Mucosa of rectum (tissue), 2 donors: Measurements from ENCODE around the gene RGS6.

ENCODE experiments used
- H3K27ac ChIP-seq, 2 donors: one replicate each; pipeline ENCODE4 v1.7.0; 2013; ENCODE audit warnings: inconsistent platforms in 2 of 2, low read depth in 2 of 2, low read length in 2 of 2
- H3K27me3 ChIP-seq, 2 donors: one replicate each; pipeline ENCODE4 v1.7.0; 2013; ENCODE audit warnings: low read length in 2 of 2; ENCODE audit not compliant: control insufficient read depth in 2 of 2, insufficient read depth in 2 of 2
- H3K36me3 ChIP-seq, 2 donors: one replicate each; pipeline ENCODE4 v1.7.0; 2013; ENCODE audit warnings: low read length in 2 of 2; ENCODE audit not compliant: control insufficient read depth in 2 of 2, insufficient read depth in 2 of 2
- H3K4me1 ChIP-seq, 2 donors: one replicate each; pipeline ENCODE4 v1.7.0; 2013; ENCODE audit warnings: low read length in 2 of 2, mild to moderate bottlenecking in 1 of 2; ENCODE audit not compliant: control insufficient read depth in 2 of 2, insufficient read depth in 2 of 2
- H3K4me3 ChIP-seq, 2 donors: one replicate each; pipeline ENCODE4 v1.7.0; 2013; ENCODE audit warnings: low read length in 2 of 2
- H3K9ac ChIP-seq, 2 donors: one replicate each; pipeline ENCODE4 v1.7.0; 2013; ENCODE audit warnings: low read length in 2 of 2, low read depth in 1 of 2, mild to moderate bottlenecking in 1 of 2
- H3K9me3 ChIP-seq, 2 donors: one replicate each; pipeline ENCODE4 v1.7.0; 2013; ENCODE audit warnings: low read length in 2 of 2; ENCODE audit not compliant: control insufficient read depth in 2 of 2
- donor health status: healthy.
- donor health status: Normal muscosa, but diverticular disease.

RGS6 gene

GRCh38 chr14:72369106-72369505 is 436.9 kb downstream of the RGS6 start:
- Histone ChIP-seq H3K27me3 (no peaks in the 10 kb centered on the region), H3K36me3 (no peaks in the 10 kb centered on the region), H3K9me3 (peaks cover 0 to 3% of the 10 kb centered on the region in 2 donors), H3K4me1 (no peaks in the 10 kb centered on the region), H3K9ac (no peak overlapping the region), H3K27ac (no peak overlapping the region), H3K4me3 (no peak overlapping the region)

DNA sequence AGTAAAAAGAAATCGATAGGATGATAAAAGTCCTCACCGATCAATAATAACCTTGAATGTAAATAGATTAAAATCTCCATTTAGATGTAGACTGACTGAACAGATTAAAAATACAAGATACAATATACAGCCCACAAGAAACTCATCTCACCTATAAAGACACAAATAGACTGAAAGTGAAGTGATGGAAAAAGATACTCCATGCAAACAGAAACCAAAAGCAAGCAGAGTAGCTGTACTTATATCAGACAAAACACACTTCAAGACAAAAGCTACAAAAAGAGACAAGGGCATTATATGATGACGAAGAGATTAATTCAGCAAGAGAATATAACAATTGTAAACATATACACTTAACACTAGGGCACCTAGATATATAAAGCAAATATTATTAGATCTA is 444.8 kb downstream of the RGS6 start:
- Histone ChIP-seq H3K9ac (no peak overlapping the region), H3K27ac (no peak overlapping the region), H3K9me3 (peaks cover 0 to 2% of the 10 kb centered on the region in 2 donors), H3K36me3 (no peaks in the 10 kb centered on the region), H3K27me3 (no peaks in the 10 kb centered on the region), H3K4me3 (no peak overlapping the region), H3K4me1 (no peaks in the 10 kb centered on the region)

DNA sequence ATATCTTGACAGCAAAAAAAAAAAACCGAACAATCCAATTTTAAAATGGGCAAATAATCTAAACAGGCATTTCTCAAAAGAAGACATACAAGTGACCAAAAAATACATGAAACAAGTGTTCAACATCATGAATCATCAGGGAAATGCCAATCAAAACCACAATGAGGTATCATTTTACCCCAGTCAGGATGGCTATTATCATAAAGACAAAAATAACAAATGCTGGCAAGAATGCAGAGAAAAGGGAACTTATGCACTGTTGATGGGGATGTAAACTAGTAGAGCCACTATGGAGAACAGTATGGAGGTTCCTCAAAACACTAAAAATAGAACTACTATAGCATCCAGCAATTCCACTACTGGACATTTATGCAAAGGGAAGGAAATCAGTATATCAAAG is 448.2 kb downstream of the RGS6 start:
- Histone ChIP-seq H3K4me3 (no peak overlapping the region), H3K9me3 (peaks cover 0 to 2% of the 10 kb centered on the region in 2 donors), H3K4me1 (no peaks in the 10 kb centered on the region), H3K9ac (no peak overlapping the region), H3K27ac (no peak overlapping the region), H3K27me3 (no peaks in the 10 kb centered on the region), H3K36me3 (no peaks in the 10 kb centered on the region)

- no peaks in the 10 kb centered on the region for H3K9me3 ChIP-seq
- no peaks in the 10 kb centered on the region for H3K27me3 ChIP-seq
- no peak overlapping the region for H3K4me3 ChIP-seq
- H3K9ac ChIP-seq = no peak overlapping the region
- no peaks in the 10 kb centered on the region for H3K36me3 ChIP-seq
- no peak overlapping the region for H3K27ac ChIP-seq
- H3K4me1 ChIP-seq = no peaks in the 10 kb centered on the region
Measured at GRCh38 chr14:72383865-72384264, 451.6 kb downstream of the RGS6 start.

- no peak overlapping the region for H3K4me3 ChIP-seq
- no peaks in the 10 kb centered on the region for H3K4me1 ChIP-seq
- H3K9me3 ChIP-seq = no peaks in the 10 kb centered on the region
- no peaks in the 10 kb centered on the region for H3K36me3 ChIP-seq
- no peaks in the 10 kb centered on the region for H3K27me3 ChIP-seq
- no peak overlapping the region for H3K9ac ChIP-seq
- no peak overlapping the region for H3K27ac ChIP-seq
Measured at GRCh38 chr14:72387726-72388125, 455.5 kb downstream of the RGS6 start.

- Histone ChIP-seq H3K9ac (no peak overlapping the region), H3K36me3 (no peaks in the 10 kb centered on the region), H3K27me3 (no peaks in the 10 kb centered on the region), H3K4me1 (no peaks in the 10 kb centered on the region), H3K27ac (no peak overlapping the region), H3K9me3 (no peaks in the 10 kb centered on the region), H3K4me3 (no peak overlapping the region)
Measured at GRCh38 chr14:72389200-72389599, 457.0 kb downstream of the RGS6 start.

- Histone ChIP-seq H3K4me3 (no peak overlapping the region), H3K36me3 (no peaks in the 10 kb centered on the region), H3K27me3 (peaks cover 0 to 3% of the 10 kb centered on the region in 2 donors), H3K9ac (no peak overlapping the region), H3K27ac (no peak overlapping the region), H3K9me3 (no peaks in the 10 kb centered on the region), H3K4me1 (no peaks in the 10 kb centered on the region)
Measured at GRCh38 chr14:72401101-72401625, 468.9 kb downstream of the RGS6 start.

GRCh38 chr14:72401632-72402376 is 469.6 kb downstream of the RGS6 start:
- Histone ChIP-seq H3K36me3 (no peaks in the 10 kb centered on the region), H3K4me3 (no peak overlapping the region), H3K9me3 (no peaks in the 10 kb centered on the region), H3K4me1 (no peaks in the 10 kb centered on the region), H3K9ac (no peak overlapping the region), H3K27me3 (peaks cover 0 to 3% of the 10 kb centered on the region in 2 donors), H3K27ac (no peak overlapping the region)

DNA sequence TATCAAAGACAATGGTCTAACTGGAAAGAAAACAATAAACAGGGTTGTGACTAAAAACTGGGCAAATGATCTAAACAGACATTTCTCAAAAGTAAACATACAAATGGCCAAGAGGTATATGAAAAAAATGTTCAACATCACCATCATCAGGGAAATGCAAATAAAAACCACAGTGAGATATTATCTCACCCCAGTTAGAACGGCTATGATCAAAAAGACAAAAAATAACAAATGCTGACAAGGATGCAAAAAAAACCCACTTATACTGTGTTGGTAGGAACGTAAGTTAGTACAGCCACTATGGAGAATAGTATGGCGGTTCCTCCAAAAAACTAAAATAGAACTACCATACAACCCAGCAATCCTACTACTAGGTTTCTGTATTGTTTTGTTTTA is 470.1 kb downstream of the RGS6 start:
- Histone ChIP-seq H3K27me3 (peaks cover 0 to 3% of the 10 kb centered on the region in 2 donors), H3K9me3 (no peaks in the 10 kb centered on the region), H3K27ac (no peak overlapping the region), H3K4me3 (no peak overlapping the region), H3K9ac (no peak overlapping the region), H3K36me3 (no peaks in the 10 kb centered on the region), H3K4me1 (no peaks in the 10 kb centered on the region)

- Histone ChIP-seq H3K4me1 (no peaks in the 10 kb centered on the region), H3K9ac (no peak overlapping the region), H3K27ac (no peak overlapping the region)
Measured at GRCh38 chr14:72404106-72404774, 472.0 kb downstream of the RGS6 start.

More at GRCh38 chr14:72404106-72404774, 472.0 kb downstream of the RGS6 start:
- peaks cover 0 to 3% of the 10 kb centered on the region in 2 donors for H3K27me3 ChIP-seq
- H3K4me3 ChIP-seq = no peak overlapping the region
- no peaks in the 10 kb centered on the region for H3K9me3 ChIP-seq
- H3K36me3 ChIP-seq = no peaks in the 10 kb centered on the region
